ENCODE measurements around the gene C1QA. TPM values are rescaled to one million over a fixed set of nuclear protein-coding genes. Genes with fewer than 3 reads are reported as not detected.

C1QA gene
- total and polyA plus RNA-seq, 10 of the 15 experiments (the other 5 are each of a cell fraction or from before 2014, with no cell fraction given) = 0.59 TPM; not detected in 9

DNA sequence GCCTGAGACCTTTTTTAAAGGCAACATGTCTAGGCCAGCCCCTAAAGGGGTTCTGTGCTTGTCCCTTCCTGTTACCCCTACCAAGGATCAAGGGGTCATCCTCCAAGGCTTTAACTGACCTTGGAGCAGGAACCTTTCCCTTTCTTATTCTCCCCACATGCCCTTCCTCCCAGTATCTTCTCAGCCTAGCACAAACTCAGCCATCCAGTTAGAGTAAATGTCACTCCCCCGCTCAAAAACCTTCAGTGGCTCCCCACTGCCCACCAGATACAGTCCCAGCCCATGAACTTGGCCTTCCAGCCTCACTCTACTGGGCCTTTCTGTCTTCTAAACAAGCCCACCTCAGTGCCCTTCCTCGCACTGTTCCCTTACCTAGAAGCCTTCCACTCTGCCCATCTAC is 25.5 kb downstream of the C1QA start:
- SMC1A ChIA-PET (ENCODE audit: uncharacterized antibody, unreplicated experiment) = no interaction called here
- POLR2A ChIA-PET = no interaction called here

DNA sequence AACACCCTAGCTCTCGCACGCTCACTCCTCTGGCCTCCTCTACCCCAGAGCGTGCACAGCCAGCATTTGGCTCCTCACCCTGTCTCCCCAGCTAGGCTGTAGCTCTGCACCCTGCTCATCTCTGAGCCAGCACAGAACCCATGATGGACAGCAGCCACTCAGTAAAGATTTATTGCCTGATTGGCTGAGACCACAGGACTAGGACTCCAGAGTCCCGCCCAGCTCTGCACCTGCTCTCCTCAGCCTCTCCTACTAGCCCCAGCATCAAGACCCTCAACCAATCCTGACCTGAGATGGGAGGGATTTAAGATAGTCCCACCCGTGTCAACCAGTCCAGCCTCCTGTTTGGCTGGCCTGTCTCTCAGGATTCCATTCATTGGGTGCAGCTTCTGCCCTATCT is 25.9 kb downstream of the C1QA start:
- Histone ChIP-seq H3K9me3 (replicated peaks; ENCODE audit: control insufficient read depth, insufficient read depth, low read length) (no peaks in the 10 kb centered on the region), H3K79me2 (ENCODE audit: control insufficient read depth, insufficient read depth, low read length) (no peaks in the 10 kb centered on the region), H3K4me1 (ENCODE audit: control insufficient read depth, insufficient read depth, low read length) (no peaks in the 10 kb centered on the region), H3K27ac (ENCODE audit: control insufficient read depth, insufficient read depth) (no peak overlapping the region), H3K27me3 (replicated peaks in 1 of 2; ENCODE audit: control insufficient read depth in 2 of 2, insufficient read depth in 2 of 2, low read length in 1 of 2) (no peaks in the 10 kb centered on the region; a peak in 3 of 4 replicates), H3K9ac (ENCODE audit: control insufficient read depth, insufficient read depth, low read length) (no peak overlapping the region), H3K36me3 (ENCODE audit: control insufficient read depth in 2 of 2, insufficient read depth in 2 of 2, low read length in 1 of 2) (no peaks in the 10 kb centered on the region), H3K4me3 (no peak overlapping the region), H3K4me2 (ENCODE audit: control insufficient read depth, insufficient read depth) (no peak overlapping the region), H4K20me1 (ENCODE audit: control insufficient read depth, insufficient read depth) (no peaks in the 10 kb centered on the region), H2AFZ (ENCODE audit: control insufficient read depth, low read depth, low read length) (no peak overlapping the region)
- in situ Hi-C loops (cut with MboI) (no loop called here), intact Hi-C loops (cut with micrococcal nuclease; ENCODE audit: unreplicated experiment) (no loop called here)
- no TSS peak for BruUV-seq (replicated peaks)
- ChIA-PET POLR2A (no interaction called here), SMC1A (ENCODE audit: uncharacterized antibody, unreplicated experiment) (interaction anchor here (0.7 to 1.2 kb wide), 2 partner anchors 12 to 386 kb away, joined by 3 to 5 read pairs; no protein-coding TSS in a partner anchor), CTCF (interaction anchor here (2.0 kb wide), 1 partner anchor 12 kb away, joined by 5 read pairs; no protein-coding TSS in a partner anchor), RAD21 (ENCODE audit: unreplicated experiment) (no interaction called here)
- FAIRE-seq = no peak
- WGBS (ENCODE audit: insufficient coverage, insufficient replicate concordance, low lambda C conversion rate, missing lambda C conversion rate) = 40% methylated on average over 5 of the region's 5 CpGs
- DNase-seq (ENCODE audit: low read depth, low spot score) = no peak
- peak; percentile 49; the same call in 1 of the 3 replicates for ATAC-seq
- TF ChIP-seq, protein P1, sequence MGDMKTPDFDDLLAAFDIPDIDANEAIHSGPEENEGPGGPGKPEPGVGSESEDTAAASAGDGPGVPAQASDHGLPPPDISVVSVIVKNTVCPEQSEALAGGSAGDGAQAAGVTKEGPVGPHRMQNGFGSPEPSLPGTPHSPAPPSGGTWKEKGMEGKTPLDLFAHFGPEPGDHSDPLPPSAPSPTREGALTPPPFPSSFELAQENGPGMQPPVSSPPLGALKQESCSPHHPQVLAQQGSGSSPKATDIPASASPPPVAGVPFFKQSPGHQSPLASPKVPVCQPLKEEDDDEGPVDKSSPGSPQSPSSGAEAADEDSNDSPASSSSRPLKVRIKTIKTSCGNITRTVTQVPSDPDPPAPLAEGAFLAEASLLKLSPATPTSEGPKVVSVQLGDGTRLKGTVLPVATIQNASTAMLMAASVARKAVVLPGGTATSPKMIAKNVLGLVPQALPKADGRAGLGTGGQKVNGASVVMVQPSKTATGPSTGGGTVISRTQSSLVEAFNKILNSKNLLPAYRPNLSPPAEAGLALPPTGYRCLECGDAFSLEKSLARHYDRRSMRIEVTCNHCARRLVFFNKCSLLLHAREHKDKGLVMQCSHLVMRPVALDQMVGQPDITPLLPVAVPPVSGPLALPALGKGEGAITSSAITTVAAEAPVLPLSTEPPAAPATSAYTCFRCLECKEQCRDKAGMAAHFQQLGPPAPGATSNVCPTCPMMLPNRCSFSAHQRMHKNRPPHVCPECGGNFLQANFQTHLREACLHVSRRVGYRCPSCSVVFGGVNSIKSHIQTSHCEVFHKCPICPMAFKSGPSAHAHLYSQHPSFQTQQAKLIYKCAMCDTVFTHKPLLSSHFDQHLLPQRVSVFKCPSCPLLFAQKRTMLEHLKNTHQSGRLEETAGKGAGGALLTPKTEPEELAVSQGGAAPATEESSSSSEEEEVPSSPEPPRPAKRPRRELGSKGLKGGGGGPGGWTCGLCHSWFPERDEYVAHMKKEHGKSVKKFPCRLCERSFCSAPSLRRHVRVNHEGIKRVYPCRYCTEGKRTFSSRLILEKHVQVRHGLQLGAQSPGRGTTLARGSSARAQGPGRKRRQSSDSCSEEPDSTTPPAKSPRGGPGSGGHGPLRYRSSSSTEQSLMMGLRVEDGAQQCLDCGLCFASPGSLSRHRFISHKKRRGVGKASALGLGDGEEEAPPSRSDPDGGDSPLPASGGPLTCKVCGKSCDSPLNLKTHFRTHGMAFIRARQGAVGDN (IDR thresholded peaks at IDR 0.05) = no peak
- TF ChIP-seq EP300 (IDR thresholded peaks at IDR 0.05; ENCODE audit: borderline replicate concordance in 1 of 2, control insufficient read depth in 1 of 2, low read depth in 2 of 2, low read length in 2 of 2) (no peak), IRF4 (IDR thresholded peaks at IDR 0.05; ENCODE audit: low read depth, low read length) (no peak), MXI1 (IDR thresholded peaks at IDR 0.05; ENCODE audit: low read depth, low read length) (no peak), SMAD5 (IDR thresholded peaks at IDR 0.05; ENCODE audit: low read depth) (no peak), RBBP5 (conservative IDR thresholded peaks at IDR 0.05) (no peak)
- TF ChIP-seq, protein P2, sequence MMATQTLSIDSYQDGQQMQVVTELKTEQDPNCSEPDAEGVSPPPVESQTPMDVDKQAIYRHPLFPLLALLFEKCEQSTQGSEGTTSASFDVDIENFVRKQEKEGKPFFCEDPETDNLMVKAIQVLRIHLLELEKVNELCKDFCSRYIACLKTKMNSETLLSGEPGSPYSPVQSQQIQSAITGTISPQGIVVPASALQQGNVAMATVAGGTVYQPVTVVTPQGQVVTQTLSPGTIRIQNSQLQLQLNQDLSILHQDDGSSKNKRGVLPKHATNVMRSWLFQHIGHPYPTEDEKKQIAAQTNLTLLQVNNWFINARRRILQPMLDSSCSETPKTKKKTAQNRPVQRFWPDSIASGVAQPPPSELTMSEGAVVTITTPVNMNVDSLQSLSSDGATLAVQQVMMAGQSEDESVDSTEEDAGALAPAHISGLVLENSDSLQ (IDR thresholded peaks at IDR 0.05) = peak; percentile 68

More for the DNA sequence above, 25.5 kb downstream of the C1QA start:
- DNase-seq (ENCODE audit: low read depth, low spot score) (no peak), ATAC-seq (no peak), FAIRE-seq (no peak)
- 14% methylated on average over 2 of the region's 2 CpGs for WGBS (ENCODE audit: insufficient coverage, insufficient replicate concordance, low lambda C conversion rate, missing lambda C conversion rate)
- no TSS peak for BruUV-seq (replicated peaks)
- H4K20me1 ChIP-seq (ENCODE audit: control insufficient read depth, insufficient read depth) = no peaks in the 10 kb centered on the region
- H2AFZ ChIP-seq (ENCODE audit: control insufficient read depth, low read depth, low read length) = no peak overlapping the region
- H3K4me3 ChIP-seq = no peak overlapping the region
- TF ChIP-seq ASH2L (IDR thresholded peaks at IDR 0.05; ENCODE audit: borderline replicate concordance, low read depth) (no peak), MTA2 (IDR thresholded peaks at IDR 0.05; ENCODE audit: low read depth) (no peak), RAD21 (IDR thresholded peaks at IDR 0.05; ENCODE audit: insufficient read depth, low read depth, low read length) (no peak), FOXM1 (IDR thresholded peaks at IDR 0.05; ENCODE audit: low read depth, low read length) (no peak)
- TF ChIP-seq, protein P3, sequence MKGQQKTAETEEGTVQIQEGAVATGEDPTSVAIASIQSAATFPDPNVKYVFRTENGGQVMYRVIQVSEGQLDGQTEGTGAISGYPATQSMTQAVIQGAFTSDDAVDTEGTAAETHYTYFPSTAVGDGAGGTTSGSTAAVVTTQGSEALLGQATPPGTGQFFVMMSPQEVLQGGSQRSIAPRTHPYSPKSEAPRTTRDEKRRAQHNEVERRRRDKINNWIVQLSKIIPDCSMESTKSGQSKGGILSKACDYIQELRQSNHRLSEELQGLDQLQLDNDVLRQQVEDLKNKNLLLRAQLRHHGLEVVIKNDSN (IDR thresholded peaks at IDR 0.05; ENCODE audit: borderline replicate concordance, extremely low read length, insufficient read depth, low read depth, low read length) = no peak
- H3K4me2 ChIP-seq (ENCODE audit: control insufficient read depth, insufficient read depth) = no peak overlapping the region
- H3K9me3 ChIP-seq (replicated peaks; ENCODE audit: control insufficient read depth, insufficient read depth, low read length) = no peaks in the 10 kb centered on the region
- ChIA-PET RAD21 (ENCODE audit: unreplicated experiment) (no interaction called here), CTCF (no interaction called here)
- no peaks in the 10 kb centered on the region for H3K36me3 ChIP-seq (ENCODE audit: control insufficient read depth in 2 of 2, insufficient read depth in 2 of 2, low read length in 1 of 2)
- intact Hi-C loops (cut with micrococcal nuclease; ENCODE audit: unreplicated experiment) (no loop called here), in situ Hi-C loops (cut with MboI) (no loop called here)
- no peak overlapping the region for H3K27ac ChIP-seq (ENCODE audit: control insufficient read depth, insufficient read depth)
- H3K79me2 ChIP-seq (ENCODE audit: control insufficient read depth, insufficient read depth, low read length) = no peaks in the 10 kb centered on the region
- no peaks in the 10 kb centered on the region for H3K4me1 ChIP-seq (ENCODE audit: control insufficient read depth, insufficient read depth, low read length)
- no peak overlapping the region for H3K9ac ChIP-seq (ENCODE audit: control insufficient read depth, insufficient read depth, low read length)
- no peaks in the 10 kb centered on the region; a peak in 2 of 4 replicates for H3K27me3 ChIP-seq (replicated peaks in 1 of 2; ENCODE audit: control insufficient read depth in 2 of 2, insufficient read depth in 2 of 2, low read length in 1 of 2)
